DLD1 (cell line): Measurements from ENCODE around the gene KLHDC7B.

Experiments
- in situ Hi-C: cut with HindIII; loops from 2 replicates; pipeline ENCODE4 v1.10.0; 2017; ENCODE audit warnings: low sequenced_read_pairs

KLHDC7B gene

DNA sequence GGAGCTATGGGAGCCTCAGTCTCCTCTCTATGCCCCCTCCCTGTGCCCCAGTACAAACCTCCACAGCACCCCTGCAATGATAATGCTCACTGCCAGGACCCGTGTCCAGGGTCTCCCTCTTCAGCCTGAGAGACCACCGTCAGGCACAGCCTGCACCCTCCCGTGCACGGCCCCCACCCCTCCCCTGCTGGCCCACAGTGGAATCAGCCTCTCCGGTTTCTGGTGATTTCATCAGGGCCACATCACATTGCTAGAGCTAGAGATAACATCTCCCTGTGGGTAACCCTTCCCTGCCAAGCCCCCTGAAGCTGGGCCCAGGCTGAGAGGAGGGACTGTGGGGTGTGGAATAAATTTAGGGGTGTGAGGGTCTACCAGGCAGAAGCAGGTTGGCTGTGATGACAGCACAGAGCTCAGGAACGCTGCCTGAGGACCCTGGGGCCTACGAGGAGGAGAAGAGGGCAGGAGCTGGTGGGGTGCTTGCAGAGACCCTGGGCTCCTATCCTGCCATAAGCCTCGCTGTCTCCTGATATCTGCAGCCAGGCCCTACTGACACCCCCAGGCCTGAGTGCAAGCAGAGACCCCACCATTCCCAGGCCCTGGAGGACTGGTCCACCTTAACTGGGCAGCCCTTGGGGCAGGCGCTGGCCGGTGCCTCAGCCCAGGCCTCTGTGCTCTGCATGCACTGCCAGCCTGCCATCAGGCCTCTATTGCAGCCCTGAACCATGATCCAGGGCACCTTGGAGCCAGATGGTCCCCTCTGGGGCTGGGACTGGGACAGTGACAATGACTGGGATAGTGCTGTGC is at the start of gene KLHDC7B:
TSS of gene KLHDC7B (plus strand) at position 378 of the 804 bp plus-strand sequence. CDS start at position 723, 345 bp downstream.
- in situ Hi-C loops = no loop called here

DNA sequence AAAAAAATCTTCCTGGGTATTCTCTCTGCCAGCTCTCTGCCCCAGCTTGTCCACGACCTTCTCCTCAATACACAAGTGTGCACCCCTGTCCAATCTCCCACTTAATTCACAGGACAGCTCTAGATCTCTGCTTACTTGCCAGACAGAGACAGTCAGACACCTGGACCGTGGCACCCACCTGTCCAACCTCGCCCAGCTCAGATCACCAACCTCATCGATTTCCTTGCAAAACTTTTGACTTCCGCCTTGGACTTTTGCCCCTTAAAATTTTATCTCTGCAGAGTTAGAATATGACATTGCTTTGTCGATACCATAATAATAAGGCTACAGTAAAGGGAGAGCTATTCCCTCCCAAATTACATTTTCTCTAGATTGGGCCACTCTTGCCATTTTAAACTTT is 48.6 kb upstream of the KLHDC7B start:
- in situ Hi-C loops = no loop called here

DNA sequence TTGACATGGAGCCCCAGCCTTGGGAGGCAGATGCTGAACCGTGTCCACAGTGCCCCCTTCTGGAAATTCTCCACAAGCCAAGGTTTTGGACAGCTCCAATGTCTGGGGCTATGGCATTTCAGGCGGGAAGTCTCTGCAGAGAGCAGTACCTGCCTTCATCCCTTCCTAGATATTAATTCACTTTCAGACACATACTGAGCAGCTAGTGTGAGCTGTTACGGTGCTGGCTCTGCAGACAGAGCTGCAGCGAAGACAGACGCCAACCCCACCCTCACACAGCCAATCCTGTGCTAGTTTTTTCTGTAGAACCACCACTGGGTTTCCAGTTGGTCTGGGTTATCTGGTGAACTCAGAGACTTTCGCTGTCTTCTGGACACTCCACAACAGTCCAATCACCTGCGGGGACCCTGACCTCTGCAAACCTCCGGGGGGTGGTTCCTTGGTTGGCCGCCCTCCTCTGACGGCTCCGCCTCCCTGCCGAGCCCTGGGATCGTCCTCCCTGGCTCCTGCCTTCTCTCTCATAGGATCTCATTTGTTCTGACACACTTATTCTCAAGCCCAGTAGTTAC is 47.3 kb upstream of the KLHDC7B start:
- in situ Hi-C loops = no loop called here

DNA sequence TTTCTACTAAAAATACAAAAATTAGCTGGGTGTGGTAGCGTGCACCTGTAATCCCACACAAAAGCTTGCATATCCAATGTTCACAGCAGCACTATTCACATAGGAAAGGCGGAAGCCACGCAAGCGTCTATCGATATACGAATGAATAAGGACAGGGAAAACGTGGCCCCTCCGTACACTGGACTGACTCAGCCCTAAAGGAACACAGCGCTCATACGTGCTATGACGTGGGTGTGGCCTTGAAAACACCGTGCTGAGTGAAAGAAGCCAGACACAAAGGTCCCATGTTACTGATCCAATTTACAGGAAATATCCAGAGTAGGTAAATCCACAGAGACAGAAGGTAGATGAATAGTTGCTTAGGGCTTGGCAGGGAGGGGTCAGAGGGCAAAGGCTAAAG is 45.2 kb upstream of the KLHDC7B start:
- in situ Hi-C loops = no loop called here

DNA sequence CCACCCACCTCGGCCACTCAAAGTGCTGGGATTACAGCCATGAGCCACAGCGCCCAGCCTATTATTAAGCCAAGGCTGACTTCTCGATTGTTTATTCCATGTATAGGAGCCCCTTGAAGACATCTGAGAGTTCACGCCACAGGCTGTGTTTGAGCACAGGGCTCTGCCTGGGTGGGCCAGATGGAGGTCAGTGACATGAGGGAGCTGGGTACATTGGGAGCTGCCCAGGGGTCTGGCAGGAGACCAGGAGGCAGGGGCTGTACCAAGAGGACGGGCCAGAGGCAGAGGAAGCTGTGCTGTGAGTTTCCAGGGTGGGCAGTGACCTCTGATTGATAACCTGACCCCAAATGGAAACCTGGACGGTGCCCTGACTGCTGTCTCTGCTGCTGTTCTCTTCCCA is 43.6 kb upstream of the KLHDC7B start:
- in situ Hi-C loops = no loop called here

DNA sequence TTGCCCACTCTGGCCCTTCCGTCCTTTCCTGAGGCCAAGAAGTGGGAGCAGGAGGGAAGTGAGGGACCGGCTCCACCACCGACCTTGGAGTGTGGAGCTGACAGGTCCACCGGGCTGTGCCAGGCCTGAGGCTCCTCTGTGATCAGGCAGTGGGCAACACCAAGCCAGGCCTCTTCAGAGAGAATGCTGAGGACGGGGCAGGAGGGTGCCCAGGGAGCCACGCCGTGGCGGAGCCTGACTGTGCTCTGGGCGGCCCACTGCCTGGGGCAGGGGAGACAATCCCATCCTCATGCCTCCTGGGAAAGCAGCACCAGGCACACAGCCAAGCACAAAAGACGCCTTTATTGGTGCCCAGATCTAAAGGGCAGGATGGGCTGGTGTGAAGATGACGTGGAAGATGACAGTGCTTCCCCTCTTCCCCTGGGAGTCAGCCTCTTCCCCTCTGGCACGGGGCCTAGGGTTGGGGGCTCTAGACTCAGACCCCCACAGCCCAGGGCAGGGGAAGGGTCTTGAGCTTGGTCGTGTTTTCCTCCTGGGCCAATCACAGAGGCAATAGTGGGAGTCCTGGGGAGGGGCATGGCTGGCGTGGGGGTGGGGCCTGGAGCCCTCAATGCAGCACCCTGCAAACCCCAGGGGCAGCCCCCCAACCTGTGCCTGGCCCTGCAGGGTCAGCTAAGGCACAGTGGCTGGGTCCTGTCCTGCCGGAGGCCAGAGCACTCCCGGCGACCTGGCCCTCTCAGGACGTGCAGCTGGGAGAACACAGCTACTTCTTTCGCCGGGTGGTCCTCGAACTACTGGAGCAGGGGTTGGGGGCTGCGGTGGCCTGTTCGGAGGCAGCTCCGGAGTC is 42.8 kb upstream of the KLHDC7B start:
- in situ Hi-C loops = no loop called here

DNA sequence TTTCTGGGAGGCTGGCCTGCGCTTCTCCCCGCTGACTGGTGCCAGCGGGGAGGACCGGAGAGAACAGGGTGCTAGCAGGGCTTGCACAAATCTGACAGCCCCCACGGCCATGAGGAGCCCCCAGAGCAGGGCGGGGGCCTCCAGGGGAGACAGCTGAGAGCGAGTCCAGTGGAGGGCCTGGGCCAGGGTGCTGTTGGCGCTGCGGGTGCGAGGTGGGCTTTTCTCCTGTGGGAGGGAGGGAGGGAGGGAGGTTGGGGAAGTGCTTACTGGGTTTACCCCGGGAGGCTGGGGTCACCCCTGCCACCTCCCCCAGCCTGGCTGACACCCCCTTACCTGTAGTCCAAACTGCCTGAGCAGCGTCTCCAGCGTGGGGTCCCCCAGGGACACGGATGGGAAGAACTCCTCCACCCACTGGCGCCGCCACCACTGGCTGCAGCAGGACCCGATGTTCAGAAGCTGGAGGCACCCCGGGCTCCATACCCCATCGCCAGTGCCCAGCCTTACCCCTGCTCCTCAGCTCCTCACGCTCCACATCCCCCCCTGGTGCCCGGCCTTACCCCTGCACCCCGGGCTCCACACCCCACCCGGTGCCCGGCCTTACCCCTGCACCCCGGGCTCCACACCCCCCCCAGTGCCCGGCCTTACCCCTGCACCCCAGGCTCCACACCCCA is 42.1 kb upstream of the KLHDC7B start:
- in situ Hi-C loops = no loop called here

DNA sequence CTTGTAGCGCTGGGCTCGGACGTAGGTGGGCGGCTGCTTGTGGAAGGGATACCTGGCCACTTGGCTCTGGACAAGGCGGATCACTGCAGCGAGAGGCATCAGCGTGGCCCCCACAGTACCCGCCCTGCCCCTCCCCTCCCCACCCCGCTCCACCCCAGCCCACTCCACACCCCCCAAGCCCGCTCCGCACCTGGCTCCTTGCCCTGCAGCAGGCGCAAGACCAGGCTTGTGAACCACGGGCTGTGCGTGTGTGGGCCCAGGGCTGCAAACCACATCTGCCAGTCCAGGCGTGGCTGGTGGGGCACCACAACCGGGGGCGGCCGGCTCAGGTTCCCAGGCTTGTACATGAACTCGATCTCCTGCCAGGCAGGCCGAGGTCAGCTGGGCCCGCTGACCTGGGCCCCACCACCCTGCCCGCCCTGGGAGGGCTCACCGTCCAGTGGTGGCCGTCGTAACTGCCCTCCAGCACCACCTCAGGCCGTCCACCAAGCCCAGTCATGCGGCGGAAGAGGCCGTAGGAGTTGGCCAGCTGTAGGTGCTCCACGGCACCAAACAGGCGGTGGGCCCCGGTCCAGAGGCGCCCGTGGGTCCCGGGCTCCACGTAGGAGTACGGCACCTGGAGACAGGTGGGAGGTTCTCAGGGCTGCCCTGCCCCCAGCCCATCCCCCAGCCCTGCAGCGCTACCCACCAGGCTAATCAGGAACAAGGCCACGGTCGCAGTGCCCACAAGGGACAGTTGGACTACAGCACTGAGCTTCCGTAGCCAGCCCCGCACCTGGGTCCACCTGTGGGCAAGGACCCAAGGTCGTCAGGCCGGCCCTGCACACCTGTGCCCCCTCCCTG is 41.1 kb upstream of the KLHDC7B start:
- in situ Hi-C loops = no loop called here

DNA sequence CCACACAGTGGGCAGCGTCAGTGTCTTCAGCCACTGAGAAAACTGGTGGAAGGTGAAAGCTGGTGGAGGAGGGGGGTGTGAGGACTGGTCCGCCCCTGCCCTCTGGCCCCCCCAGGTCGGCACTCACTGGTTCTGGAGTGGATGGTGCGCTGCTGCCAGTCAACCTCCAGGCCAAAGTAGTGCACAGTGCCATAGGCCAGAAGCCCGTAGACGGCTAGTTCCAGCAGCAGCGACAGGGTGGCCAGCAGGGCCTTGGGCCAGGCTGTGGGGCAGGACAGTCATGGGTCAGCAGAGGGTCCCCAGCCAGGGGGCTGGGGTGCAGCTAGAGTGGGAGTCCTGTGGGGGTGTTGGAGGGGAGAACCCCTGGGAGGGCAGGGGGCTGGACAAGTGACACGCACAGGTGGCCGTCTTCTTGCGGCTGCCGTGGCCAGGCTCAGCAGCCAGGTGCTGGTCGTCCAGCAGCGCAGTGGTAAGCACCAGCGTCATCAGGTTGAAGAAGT is 40.4 kb upstream of the KLHDC7B start:
- in situ Hi-C loops = no loop called here

DNA sequence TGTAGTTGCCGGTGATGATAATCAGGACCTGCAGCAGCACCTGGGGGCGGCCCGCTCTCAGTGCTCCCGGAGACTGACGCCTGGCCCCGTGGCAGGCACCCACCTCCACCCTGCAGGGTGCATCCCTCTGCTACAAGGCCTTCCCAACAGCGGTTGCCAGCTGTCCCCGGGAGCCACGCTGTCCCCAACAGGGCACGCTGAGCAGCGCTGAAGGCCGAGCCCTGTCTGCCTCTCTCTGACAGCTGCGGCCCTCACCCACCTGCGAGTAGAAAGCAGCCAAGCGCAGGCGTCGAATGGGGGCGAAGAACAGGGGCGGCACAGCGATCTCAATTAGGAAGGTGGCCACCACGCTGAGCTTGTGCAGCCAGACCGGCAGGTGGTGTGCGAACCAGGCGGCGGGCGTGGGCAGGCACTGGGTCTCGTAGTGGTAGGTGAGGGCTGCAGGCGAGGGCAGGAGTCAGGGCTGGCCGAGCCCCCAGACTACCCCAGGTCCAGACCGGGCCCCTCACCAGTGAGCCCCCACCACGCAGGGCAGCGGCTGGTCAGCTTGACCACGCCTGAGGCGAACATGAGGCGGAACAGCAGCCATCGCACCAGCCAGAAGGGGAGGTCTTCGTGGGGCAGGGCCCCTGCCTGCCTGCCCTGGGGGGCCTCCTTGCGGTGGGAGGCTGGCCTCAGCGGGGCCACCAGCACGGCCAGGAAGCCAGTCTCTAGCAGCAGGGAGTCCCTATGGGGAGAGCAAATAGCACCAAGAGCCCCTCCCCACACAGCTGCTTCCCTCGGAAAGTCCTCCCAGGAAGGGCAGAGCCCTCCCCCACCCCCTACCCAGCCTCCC is 39.7 kb upstream of the KLHDC7B start:
- in situ Hi-C loops = no loop called here

DNA sequence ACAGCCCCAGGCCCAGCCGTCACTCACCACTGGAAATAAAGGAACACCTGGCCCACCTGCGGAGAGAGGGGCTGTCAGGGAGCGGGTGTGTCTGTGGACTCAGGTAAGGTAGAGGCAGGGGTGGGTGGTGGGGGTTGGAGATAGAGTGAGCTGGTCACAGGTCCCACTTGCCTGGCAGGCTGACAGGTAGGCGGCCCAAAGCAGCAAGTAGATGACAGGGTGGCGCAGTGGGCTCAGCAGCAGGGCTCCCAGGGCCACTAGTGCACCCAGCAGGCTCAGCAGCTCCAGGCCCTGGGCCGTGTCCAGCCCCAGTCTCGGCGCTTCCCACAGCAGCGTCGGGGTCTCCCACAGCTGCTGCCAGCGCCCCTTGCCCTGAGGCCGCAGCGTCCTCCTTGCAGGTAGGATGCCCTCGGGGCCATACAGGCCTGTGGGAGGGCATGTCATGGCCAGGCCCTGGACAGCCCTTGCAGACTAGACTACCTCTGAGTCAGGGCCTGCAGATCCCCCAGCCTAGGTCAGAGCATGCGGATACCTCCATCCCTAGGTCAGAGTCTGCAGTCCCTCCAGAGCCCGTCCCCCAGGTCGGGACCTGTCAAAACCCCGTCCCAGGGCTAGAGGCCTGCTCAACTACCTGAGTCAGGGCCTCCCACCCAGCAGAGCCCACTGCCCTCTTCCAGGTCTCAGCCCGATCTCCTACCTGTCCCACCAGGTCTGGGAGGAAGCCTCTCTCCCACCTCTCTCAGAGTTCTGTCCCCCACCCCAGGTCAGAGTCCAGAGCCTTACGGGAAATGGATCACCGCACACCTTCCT is 38.9 kb upstream of the KLHDC7B start:
- in situ Hi-C loops = no loop called here

DNA sequence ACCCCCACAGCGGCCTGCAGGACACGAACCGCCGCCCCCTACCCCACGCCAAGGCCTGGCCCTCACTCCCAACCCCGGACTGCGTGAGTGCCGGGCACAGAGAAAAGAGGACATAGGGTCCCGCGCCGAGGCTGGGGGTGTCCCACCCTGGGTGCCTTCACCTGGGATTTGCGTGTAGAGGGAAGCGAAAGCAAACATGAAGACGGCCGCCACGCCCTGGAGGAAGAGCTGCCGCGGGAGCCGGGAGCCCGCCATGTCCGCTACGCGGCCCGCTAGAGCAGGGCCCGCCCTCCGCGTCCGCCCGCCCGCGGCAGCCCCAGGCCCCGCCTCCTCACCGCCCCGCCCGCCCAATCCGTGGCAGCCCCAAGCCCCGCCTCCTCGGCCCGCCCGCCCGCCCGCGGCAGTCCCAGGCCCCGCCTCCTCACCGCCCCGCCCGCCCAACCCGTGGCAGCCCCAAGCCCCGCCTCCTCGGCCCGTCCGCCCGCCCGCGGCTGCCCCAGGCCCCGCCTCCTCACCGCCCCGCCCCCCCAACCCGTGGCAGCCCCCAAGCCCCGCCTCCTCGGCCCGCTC is 38.2 kb upstream of the KLHDC7B start, which contains the start of gene LMF2:
TSS of gene LMF2 (minus strand) at position 282 of the 570 bp plus-strand sequence. CDS start at position 255, 27 bp downstream.
- in situ Hi-C loops = no loop called here

DNA sequence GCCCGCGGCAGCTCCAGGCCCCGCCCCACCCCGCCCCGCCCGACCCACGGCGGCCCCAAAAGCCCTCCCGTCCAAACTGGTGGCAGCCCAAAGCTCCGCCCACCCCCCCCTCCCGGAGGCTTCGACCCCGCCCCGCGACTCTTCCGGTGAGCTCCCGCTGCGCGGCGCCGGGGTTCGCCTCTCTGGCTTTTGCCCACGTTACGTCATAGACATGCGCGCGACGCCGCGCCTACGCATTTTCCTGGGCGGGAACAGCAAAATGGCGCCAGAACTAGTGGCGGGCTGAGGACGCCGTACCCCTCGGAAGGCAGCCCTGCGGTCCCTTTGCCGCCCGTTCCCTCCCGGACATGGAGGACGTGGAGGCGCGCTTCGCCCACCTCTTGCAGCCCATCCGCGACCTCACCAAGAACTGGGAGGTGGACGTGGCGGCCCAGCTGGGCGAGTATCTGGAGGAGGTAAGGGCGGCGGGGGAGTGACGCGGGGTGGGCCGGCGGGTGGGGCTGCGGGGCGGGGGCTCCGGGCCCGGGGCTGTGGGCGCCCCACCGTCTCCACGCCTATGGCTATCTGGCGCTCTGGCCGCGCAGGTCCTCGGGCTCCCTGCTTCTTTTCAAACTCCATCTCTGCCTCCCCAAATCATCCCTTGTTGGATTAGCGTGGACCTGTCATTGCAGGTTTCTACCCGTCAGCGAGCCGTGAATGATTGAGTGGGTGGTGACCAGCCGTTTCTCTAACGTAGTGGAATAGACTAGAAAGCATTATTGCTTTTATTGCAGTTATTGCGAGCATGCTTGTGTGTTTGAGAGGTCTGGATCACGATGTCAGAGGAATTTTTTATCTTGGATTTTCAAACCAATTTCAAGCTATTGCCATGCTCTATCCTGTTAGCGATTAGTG is 37.5 kb upstream of the KLHDC7B start, which contains the start of gene NCAPH2:
TSS of gene NCAPH2 (plus strand) at position 234 of the 894 bp plus-strand sequence. CDS start at position 348, 114 bp downstream.
- in situ Hi-C loops = no loop called here

DNA sequence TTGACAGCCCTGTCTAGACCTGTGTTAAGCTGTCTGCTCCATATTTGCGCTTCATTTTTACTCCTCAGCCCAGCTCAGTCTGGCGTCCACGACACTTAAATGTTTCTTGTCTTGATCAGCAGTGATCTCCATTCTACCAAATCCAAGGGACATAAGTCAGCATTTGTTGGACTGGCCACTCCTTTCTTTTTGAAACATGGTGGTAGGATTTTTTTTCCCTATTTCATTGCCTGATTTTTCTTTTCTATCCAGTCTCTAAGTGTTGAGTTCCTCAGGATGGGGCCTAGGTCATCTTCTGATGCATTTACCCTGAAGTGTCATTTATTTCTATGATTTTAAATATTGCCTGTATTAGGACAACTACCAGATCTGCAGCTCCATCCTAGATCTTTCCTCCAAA is 36.8 kb upstream of the KLHDC7B start:
- in situ Hi-C loops = no loop called here

DNA sequence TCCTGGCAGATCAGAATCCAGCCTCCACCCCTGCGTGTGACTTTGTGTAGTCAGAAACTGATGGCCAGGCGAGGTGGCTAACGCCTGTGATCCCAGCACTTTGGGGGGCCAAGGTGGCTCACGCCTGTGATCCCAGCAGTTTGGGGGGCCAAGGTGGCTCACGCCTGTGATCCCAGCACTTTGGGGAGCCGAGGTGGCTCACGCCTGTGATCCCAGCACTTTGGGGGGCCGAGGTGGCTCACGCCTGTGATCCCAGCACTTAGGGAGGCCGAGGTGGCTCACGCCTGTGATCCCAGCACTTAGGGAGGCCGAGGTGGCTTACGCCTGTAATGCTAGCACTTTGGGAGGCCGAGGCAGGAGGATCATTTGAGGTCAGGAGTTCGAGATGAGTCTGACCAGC is 32.5 kb upstream of the KLHDC7B start:
- in situ Hi-C loops = no loop called here

DNA sequence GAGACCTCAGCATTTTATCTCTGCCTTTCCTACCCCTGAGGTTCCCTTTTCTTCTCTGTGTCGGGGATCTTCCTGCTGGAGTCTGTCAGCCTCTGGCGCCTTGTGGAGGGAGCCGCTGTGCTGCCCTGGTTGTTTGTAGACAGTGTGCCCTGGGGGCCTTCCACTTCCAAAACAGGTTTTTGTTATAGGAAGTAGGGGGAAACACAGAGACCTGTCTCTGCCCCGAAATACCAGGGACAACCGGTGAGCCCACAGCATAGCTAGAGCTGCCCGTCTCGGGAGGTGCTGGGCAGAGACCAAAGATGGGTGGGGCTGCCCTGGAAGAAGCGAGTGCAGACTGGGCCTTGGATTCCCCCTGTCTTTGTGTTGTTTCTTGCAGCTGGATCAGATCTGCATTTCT is 29.6 kb upstream of the KLHDC7B start:
- in situ Hi-C loops = no loop called here

DNA sequence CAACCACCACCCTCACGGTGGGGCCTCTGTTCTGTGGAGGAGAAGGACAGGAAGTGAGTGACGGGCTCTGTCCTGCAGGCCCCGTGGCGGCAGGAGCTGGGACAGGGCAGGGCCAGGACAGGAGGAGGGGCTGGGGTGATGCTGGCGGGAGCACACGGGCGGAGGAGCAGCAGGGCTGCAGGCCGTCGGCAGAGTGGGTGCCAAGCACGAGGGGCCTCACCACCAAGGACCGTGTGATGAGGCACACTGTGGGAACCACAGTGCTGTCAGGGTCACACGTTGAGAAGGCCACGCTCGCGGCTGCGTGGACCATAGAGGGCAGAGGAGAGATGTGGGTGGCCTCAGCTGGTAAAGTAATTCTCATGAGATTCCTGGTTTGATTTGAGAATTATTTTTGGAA is 28.8 kb upstream of the KLHDC7B start:
- in situ Hi-C loops = no loop called here
